Stimulated activated CD4-positive, alpha-beta T cell treated with anti-CD3 and anti-CD28 coated beads, Interleukin-4, amount 100 ng/mL, for 24 hours (primary cell): ENCODE measurements around the gene ARMC10.
"Not testable (repeated sequence)": the region's sequence is repeated elsewhere in the genome, so short reads cannot be mapped to it uniquely, and the experiment has no call there.

Experiments used
- DNase-seq: peaks from one replicate; pipeline ENCODE4 v3.0.0-alpha.2; 2020

Gene ARMC10

GRCh38 chr7:103079836-103080235 lies 4.9 kb downstream of the ARMC10 start:
- no peak for DNase-seq

- no peak for DNase-seq
These were observed 6.0 kb downstream of the ARMC10 start for GRCh38 chr7:103080923-103081322.

- no peak for DNase-seq
These were observed 7.6 kb downstream of the ARMC10 start for GRCh38 chr7:103082497-103082896.

GRCh38 chr7:103083210-103083609 lies 8.3 kb downstream of the ARMC10 start:
- DNase-seq: no peak

GRCh38 chr7:103092321-103092720 lies 17.4 kb downstream of the ARMC10 start:
- not testable (repeated sequence) for DNase-seq

GRCh38 chr7:103093429-103093828 lies 18.5 kb downstream of the ARMC10 start:
- no peak for DNase-seq

- no peak for DNase-seq
These were observed 19.2 kb downstream of the ARMC10 start for GRCh38 chr7:103094102-103094501.

- DNase-seq: not testable (repeated sequence)
These were observed 20.6 kb downstream of the ARMC10 start for GRCh38 chr7:103095558-103095957.

- no peak for DNase-seq
These were observed 22.1 kb downstream of the ARMC10 start for GRCh38 chr7:103097041-103097440.

- no peak for DNase-seq
These were observed 25.4 kb downstream of the ARMC10 start for GRCh38 chr7:103100348-103100747.

GRCh38 chr7:103101543-103101942 lies 26.6 kb downstream of the ARMC10 start:
- DNase-seq: no peak

GRCh38 chr7:103106005-103106702 lies 31.2 kb downstream of the ARMC10 start:
- no peak for DNase-seq

GRCh38 chr7:103106703-103107070 lies 31.7 kb downstream of the ARMC10 start:
- not testable (repeated sequence) for DNase-seq

- no peak for DNase-seq
These were observed 38.2 kb downstream of the ARMC10 start for GRCh38 chr7:103113164-103113563.

- DNase-seq: no peak
These were observed 39.7 kb downstream of the ARMC10 start for GRCh38 chr7:103114576-103115008.

GRCh38 chr7:103115771-103116170 lies 40.8 kb downstream of the ARMC10 start:
- no peak for DNase-seq

- no peak for DNase-seq
These were observed 41.6 kb downstream of the ARMC10 start for GRCh38 chr7:103116511-103116910.

- no peak for DNase-seq
These were observed 42.1 kb downstream of the ARMC10 start for GRCh38 chr7:103116991-103117390.

- DNase-seq: no peak
These were observed 42.5 kb downstream of the ARMC10 start for GRCh38 chr7:103117465-103117864.

- DNase-seq: no peak
These were observed 44.9 kb downstream of the ARMC10 start for GRCh38 chr7:103119791-103120291.

- no peak for DNase-seq
These were observed 45.4 kb downstream of the ARMC10 start for GRCh38 chr7:103120362-103120761.

- DNase-seq: no peak
These were observed 46.7 kb downstream of the ARMC10 start for GRCh38 chr7:103121641-103122040.

GRCh38 chr7:103123529-103123928 lies 48.6 kb downstream of the ARMC10 start:
- no peak for DNase-seq

- DNase-seq: no peak
These were observed 49.6 kb downstream of the ARMC10 start for GRCh38 chr7:103124429-103124979.

GRCh38 chr7:103127006-103127405 lies 52.1 kb downstream of the ARMC10 start:
- DNase-seq: no peak
